T-helper 2 cell (primary cell): ENCODE results near the gene NMU.
"Not testable (repeated sequence)": the region's sequence is repeated elsewhere in the genome, so short reads cannot be mapped to it uniquely, and the experiment has no call there.

Experiments used
- DNase-seq, 5 experiments: peaks; one replicate each; pipeline versions ENCODE4 v3.0.0 to v3.0.0-alpha.2; 2012 to 2022
- total RNA-seq, 2 donors: gene quantifications; one replicate each; lab custom pipeline; 2026; lab: John Stamatoyannopoulos, UW

The NMU gene, protein sequence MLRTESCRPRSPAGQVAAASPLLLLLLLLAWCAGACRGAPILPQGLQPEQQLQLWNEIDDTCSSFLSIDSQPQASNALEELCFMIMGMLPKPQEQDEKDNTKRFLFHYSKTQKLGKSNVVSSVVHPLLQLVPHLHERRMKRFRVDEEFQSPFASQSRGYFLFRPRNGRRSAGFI
- total RNA-seq, result 0 to 0.20 reads per million in 2 donors

DNA sequence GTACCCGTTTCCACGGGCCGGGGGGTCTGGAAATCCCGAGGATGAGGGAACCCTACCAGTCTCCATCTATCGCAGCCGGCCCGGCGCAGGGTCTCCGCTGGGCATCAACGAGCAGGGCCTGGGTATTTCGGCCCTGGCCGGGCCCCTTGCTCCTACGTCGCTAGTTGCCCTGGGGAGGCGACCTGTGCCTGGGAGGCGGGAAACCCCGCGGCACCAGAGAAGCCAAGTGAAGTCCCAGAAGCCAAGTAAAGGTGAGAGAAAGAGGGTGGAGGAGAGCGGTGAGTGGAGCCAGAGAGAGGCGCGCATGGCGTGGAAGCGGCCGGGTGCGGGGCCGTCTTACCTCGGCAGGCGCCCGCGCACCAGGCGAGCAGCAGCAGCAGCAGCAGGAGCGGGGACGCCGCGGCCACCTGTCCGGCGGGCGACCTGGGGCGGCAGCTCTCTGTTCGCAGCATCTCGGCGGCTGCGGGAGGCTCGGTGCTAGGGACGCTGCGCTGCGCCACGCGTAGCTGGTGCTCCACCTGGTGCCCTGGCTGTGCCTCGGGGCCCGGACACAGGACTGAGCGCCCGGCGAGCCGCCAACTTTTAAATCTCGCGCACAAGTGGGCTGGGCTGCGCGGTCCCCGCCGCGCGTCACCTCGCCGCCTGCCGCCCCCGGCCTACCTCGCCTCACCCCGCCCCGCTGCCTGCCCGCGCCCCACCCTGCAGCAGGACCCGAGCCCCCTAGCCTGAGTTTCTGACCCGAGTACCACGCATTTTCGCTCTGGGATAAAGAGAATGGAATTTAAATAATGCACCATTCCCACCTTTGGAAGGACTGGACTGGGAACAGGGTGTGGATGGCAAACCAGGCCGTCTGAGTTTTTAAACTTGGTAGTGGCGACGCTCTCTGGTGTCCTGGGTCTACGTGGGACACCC, at the start of gene NMU:
NMU (minus strand) TSS at position 558 of the 915 bp plus-strand sequence; CDS start at position 452, 106 bp downstream.
- peak in 2 of 5 experiments; percentile 12 to 62 for DNase-seq

DNA sequence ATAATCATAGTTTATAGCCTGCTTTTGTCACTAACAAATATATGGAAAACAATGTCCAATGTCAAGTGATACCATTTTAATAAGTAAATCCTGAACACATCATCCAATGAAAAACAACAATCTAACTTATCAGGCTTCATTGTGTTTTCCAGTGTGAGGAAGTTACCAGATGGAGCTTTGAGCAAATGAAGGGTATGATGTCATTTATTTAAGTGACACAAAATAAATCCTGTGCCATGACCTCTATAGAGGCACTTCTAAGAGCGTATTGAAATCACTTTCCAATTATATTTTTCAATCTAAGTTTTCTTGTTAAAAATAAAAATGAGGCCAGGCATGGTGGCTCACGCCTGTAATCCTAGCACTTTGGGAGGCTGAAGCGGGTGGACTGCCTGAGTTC, 48.2 kb upstream of the NMU start:
- DNase-seq, result no peak

DNA sequence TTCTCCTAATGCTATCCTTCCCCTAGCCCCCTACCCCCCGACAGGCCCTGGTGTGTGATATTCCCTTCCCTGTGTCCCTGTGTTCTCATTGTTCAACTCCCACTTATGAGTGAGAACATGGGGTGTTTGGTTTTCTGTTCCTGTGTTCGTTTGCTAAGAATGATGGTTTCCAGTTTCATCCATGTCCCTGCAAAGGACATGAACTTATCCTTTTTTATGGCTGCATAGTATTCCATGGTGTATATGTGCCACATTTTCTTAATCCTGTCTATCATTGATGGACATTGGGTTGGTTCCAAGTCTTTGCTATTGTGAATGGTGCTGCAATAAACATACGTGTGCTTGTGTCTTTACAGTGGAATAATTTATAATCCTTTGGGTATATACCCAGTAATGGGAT, 46.7 kb upstream of the NMU start:
- DNase-seq, result not testable (repeated sequence)

DNA sequence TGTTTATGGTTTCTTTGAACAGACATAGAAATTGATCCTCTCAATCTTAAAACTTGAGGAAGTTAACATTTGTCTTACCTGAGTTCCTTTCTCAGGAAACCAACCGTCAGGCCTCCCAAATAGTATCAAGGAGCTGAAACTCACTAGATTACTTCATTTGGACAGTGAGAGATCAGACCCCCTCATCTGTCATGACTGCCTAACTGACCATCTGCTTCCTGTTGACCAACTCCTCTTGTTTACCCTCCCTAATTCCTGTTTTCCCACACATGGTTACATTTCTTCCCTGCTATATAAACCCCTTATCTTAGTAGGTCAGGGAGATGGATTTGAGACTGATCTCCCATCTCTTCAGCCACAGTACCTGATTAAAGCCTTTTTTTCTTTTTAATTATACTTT, 46.2 kb upstream of the NMU start:
- DNase-seq, result no peak

DNA sequence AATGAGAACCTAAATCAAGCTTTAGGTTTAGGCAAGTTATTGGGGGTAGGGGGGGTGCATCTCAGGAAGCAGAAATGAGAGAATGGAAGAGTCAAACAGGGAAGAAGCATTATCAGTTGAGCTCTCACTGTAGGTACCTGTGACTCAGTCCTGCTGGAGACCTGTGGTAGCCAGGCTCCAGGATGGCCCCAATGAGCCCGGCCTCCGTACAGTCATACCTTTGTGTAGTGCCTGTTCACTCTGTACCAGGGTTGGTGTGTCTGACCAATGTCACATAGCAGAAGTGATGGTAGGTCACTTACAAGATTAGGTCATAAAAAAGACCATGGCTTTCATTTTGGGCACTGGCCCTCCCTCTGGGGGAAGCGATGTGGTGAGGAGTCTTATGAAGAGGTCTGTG, 45.3 kb upstream of the NMU start:
- DNase-seq, result no peak

DNA sequence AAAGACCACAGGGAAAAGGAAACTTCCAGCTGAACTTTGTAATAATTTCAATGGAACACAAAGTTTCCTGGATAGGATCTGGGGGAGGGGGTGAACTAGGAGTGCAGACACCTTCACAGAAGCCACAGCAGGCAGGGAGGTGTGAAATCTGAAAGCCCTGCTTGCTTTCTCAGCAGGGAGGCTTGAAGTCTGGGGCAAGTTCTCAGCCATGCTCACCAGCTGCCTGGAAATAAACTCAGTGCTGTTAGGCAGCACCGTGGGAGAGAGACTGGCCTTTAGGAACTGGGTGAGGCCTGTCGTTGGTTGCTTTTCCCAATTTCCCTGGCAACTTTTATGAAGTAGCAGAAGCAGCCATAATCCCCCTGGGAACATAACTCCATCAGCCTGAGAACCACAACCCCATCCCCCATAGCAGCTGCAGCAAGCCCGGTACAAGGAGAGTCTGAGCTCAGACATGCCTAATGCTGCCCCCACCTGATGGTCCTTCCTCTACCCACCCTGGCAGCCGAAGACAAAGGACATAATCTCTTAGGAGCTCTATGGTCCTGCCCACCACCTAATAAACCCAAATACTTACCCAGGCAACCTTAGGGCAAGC, 39.2 kb upstream of the NMU start:
- DNase-seq, result no peak

GRCh38 chr4:55673424-55673823, 37.3 kb upstream of the NMU start:
- no peak for DNase-seq

DNA sequence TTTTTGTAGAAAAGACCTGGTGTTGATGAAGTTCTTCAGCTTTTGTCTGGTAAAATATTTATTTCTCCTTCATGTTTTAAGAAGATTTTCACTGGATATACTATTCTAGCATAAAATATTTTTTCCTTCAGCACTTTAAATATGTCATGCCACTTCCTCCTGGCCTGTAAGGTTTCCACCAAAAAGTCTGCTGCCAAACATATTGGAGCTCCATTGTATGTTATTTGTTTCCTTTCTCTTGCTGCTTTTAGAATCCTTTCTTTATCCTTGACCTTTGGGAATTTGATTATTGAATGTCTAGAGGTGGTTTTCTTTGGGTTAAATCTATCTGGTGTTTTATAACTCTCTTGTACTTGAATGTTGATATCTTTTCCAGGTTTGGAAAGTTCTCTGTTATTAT, 35.6 kb upstream of the NMU start:
- no peak for DNase-seq

- no peak for DNase-seq
Measured at GRCh38 chr4:55670695-55671094, 34.6 kb upstream of the NMU start.

- no peak for DNase-seq
Measured at GRCh38 chr4:55668449-55668848, 32.4 kb upstream of the NMU start.

DNA sequence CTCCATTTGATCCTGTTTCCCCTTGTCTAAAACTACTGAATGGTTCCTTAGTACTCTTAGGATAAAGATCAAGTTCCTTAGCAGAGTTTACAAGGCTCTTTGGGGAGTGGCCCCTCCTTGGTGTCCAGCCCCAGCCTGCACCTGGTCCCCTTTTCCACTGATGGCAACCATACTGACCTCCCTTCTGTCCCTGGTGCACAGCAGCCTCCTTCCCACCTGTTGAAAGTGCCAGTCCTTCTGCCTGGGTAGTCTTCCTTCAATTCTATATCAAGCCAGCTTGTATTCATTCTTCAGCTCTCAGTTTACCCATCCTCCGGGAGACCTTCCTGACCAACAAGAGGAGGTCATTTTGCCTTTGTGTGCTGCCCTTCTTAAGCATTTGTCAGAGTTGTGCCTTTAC, 30.4 kb upstream of the NMU start:
- DNase-seq, result no peak

DNA sequence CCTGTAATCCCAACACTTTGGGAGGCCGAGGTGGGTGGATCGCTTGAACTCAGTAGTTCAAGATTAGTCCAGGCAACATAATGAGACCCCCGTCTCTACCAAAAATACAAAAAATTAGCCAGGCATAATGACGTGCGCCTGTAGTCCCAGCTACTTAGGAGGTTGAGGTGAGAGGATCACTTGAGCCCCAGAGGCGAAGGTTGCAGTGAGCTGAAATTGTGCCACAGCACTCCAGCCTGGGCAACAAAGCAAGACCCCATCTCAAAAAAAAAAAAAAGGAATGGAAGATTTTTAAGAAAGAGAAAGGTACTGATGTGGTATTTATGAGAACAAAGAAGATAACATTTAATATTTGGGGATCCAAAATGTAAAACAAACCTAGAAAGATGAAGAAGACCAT, 27.0 kb upstream of the NMU start:
- no peak for DNase-seq

GRCh38 chr4:55661398-55662056, 25.4 kb upstream of the NMU start:
- DNase-seq, result no peak

DNA sequence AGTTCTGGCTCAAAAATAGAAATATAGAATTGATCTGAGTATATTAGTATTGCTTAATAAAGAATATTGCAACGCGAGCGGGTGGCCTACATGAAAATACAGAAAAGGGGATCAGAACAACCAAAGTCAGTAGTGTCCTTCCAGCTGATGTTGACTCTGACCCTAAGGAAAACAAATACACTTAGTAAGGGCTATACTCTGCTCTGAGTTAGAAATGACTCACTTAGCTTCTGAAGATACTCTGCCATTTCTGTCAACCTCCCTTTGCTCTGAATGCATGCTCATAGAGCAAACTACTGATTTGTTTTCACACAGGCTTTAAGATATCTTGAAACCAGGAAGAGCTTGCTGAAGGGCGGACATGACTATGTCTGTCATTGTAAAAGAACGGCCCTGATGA, 22.6 kb upstream of the NMU start:
- DNase-seq, result no peak

GRCh38 chr4:55654131-55654530, 18.0 kb upstream of the NMU start:
- DNase-seq, result no peak

- DNase-seq, result no peak
Measured at GRCh38 chr4:55650483-55650882, 14.4 kb upstream of the NMU start.

DNA sequence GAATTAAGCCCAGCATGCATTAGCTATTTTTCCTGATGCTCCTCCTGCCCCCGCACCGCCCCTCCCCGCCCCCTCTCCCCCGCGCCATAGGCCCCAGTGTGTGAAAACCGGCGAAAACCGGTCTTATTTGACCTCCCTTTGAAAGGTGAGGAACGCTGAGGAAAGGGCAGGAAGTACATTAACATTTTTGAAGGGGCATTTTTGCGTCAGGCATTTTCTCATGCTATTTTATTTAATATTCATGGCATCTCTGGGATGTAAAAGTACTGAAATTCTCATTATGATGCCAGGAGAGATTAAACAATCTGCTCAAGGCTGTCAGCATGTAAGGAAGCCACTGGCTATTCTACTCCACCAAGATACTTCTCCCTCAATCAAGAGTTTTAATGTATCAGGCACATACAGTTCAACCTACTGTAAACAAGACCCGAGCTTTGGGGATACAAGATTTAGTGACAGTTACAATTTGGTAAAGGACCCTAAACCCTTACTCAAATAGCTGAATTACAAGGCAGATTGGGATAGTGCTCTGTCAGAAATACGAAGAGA, 1.2 kb upstream of the NMU start:
- DNase-seq, result no peak

DNA sequence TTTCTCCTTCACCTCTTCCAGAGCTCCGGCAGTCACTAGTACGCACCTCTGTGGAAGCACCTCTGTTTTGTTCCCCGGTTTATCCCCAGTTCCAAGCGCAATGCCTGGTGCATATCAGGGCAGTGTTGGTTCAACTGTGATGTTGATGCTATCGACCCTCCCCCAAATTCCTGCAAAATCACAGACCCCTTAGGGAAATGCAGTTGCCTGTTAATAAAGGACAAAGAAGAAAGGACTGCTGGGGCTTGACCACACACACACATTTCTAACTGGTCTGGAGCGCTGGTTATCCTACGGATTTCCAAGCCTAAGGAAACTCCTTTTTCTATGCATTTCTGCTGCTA, 530 bp upstream of the NMU start:
- no peak for DNase-seq

DNA sequence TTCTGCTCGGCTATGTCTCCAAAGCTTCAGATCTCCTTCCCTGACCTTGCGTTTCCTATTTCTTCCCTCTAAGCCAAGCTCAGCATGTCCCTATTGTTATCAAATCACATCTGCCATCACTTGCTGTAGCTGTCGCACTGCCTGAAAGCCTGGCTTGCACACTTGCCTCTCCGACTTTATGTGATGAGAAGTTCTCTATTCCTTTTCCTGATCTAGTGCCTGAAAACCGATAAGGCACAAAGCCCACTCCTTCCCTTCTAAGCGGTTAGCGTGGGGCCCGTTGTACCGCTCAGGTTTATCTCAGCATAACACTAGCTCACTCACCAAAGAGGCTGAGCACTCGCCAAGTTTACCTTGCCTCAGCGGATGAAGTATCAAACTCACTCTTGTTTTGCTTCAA, 816 bp downstream of the NMU start:
- no peak for DNase-seq

DNA sequence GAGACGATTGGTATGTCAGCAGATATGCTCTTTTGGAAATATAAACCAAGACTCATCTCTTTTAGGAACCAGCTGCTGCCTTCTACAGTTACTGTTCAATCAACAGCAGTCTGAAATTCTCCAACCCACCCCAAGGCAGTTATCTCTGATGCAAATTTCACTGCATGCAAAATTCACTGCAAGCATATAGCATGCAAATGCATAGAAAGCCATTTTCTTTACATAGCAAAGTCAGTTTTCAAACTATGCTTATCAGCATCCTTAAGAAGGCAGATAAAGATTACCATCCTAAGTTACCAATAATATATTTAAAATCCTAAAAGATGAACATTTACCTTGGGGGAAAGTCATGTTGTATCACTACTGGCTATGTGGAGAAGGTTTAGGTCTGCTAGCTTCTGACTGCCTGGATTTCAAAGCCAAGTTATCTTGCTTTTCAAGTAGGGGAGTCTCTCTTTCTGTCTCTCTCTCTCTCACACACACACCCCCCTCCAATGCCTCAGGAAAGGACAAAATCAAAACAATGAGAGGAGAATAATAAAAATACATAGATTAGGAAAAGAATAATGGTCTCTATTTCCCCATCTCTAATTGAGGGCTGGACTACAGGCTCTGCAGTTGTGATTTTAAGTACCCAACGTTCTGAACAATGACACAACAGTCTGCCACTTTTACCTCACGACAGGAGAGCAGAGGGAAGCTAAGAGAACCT, 1.5 kb downstream of the NMU start:
- no peak for DNase-seq

- DNase-seq, result no peak
Measured at GRCh38 chr4:55633903-55634302, 2.2 kb downstream of the NMU start.

DNA sequence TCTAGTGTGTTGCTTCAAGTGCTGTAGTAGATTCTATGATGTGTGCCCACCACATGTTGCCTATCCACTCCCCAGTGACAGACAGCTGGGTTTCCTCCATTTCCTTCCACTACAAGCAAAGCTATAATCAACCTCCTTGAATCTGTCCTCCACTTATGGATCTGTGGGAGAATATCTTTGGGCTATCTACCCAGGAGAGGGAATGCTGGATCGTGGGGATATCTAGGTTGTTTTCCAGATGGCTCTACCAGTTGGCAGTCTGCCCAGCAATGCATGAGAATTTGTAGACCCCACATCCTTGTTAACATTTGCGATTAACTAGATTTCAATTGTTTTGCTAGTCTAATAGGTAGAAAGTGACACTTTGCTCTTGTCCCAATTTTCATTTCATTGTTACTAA, 10.3 kb downstream of the NMU start:
- DNase-seq, result no peak

DNA sequence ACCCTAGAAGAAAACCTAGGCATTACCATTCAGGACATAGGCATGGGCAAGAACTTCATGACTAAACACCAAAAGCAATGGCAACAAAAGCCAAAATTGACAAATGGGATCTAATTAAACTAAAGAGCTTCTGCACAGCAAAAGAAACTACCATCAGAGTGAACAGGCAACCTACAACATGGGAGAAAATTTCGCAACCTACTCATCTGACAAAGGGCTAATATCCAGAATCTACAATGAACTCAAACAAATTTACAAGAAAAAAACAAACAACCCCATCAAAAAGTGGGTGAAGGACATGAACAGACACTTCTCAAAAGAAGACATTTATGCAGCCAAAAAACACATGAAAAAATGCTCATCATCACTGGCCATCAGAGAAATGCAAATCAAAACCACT, 12.0 kb downstream of the NMU start:
- not testable (repeated sequence) for DNase-seq
